Stomach (tissue), 4 donors: ENCODE data around the gene ZNF25.

ENCODE experiments used
- CTCF ChIP-seq, 7 experiments: fragments of 450-650 bp in 4 of 7; fragments of 200-600 bp in 3 of 7; sonication (generic) in 3 of 7; IDR thresholded peaks; one replicate each; pipeline ENCODE4 v1.5.1; 2016 to 2019; ENCODE audit warnings: antibody characterized with exemption in 7 of 7, control low read depth in 2 of 7, mild to moderate bottlenecking in 1 of 7
- POLR2A ChIP-seq, 4 donors: fragments of 450-650 bp; IDR thresholded peaks; one replicate each; pipeline ENCODE4 v1.6.1; 2016; ENCODE audit warnings: antibody characterized with exemption in 4 of 4, control low read depth in 2 of 4, mild to moderate bottlenecking in 1 of 4, moderate library complexity in 1 of 4
- POLR2AphosphoS5 ChIP-seq, 3 donors: sonication (generic); formaldehyde crosslinking; IDR thresholded peaks; one replicate each; pipeline ENCODE4 v1.6.1; 2016; ENCODE audit warnings: antibody characterized with exemption in 3 of 3

GRCh38 chr10:37992083-37992482 is 15.6 kb upstream of the ZNF25 start:
- TF ChIP-seq CTCF (IDR thresholded peaks at IDR 0.05), result no peak
- no peak for TF ChIP-seq POLR2A (IDR thresholded peaks at IDR 0.05)
- TF ChIP-seq POLR2AphosphoS5 (IDR thresholded peaks at IDR 0.05), result no peak
